Measurements from ENCODE around the gene TAMALIN.
A peak's percentile ranks its signal among the peaks of the same experiment; 100 is the strongest.

TAMALIN gene

DNA sequence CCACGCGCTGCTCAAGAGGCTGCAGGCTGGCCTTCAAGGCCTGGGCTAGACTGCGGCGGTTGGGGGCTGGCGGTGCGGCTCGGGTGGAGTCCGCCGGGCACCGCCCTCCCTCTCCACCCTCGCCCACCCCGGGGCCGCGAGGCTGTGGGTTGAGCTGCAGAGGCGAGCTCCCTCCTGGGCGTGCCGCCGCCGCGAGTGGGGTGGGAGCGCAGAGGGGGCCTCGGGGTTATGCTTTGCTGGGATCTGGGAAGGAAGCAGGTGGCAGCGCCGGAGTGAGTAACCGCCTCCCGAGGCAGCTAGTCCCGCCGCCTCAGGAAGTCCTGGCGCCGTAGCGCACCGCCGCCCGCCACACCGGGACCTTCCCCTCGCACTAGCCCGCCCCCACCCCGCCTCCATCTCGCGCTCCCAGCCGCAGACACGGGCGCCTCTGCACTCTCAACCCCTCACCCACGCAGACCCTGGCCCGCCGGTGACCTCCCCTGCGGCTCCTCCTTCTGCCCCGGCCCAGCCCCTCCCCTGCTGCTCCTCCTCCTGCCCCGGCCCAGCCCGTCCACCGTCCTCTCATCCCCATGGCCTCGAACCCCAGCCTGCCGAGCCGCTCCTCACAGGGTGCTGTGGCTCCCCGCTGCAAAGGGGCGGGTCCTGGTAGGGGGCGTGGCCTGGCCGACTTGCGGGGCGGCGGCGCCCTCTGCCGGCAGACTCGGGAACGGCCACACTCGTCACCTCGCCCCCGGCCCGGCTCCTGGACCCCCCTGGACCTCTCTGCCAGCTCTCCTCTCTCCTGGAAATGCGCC is 16.6 kb downstream of the TAMALIN start:
- peak overlapping the region; percentile 80 for H3K4me2 ChIP-seq (ENCODE audit: low read depth, low read length, poor library complexity, severe bottlenecking)
- no peaks in the 10 kb centered on the region for H3K9me3 ChIP-seq (ENCODE audit: insufficient read depth, low read length)
- no peaks in the 10 kb centered on the region for H3K27me3 ChIP-seq (ENCODE audit: low read length)
- H3K9me2 ChIP-seq (replicated peaks; ENCODE audit: insufficient read depth, low read length) = no peaks in the 10 kb centered on the region
- H4K20me1 ChIP-seq (ENCODE audit: low read depth, low read length) = no peaks in the 10 kb centered on the region
- TF ChIP-seq EZH2phosphoT487 (conservative IDR thresholded peaks at IDR 0.05; ENCODE audit: low read length) = no peak
- TF ChIP-seq, protein P1, sequence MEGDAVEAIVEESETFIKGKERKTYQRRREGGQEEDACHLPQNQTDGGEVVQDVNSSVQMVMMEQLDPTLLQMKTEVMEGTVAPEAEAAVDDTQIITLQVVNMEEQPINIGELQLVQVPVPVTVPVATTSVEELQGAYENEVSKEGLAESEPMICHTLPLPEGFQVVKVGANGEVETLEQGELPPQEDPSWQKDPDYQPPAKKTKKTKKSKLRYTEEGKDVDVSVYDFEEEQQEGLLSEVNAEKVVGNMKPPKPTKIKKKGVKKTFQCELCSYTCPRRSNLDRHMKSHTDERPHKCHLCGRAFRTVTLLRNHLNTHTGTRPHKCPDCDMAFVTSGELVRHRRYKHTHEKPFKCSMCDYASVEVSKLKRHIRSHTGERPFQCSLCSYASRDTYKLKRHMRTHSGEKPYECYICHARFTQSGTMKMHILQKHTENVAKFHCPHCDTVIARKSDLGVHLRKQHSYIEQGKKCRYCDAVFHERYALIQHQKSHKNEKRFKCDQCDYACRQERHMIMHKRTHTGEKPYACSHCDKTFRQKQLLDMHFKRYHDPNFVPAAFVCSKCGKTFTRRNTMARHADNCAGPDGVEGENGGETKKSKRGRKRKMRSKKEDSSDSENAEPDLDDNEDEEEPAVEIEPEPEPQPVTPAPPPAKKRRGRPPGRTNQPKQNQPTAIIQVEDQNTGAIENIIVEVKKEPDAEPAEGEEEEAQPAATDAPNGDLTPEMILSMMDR (IDR thresholded peaks at IDR 0.05; ENCODE audit: insufficient read depth, low read length, poor library complexity, severe bottlenecking) = peak; percentile 95
- no peaks in the 10 kb centered on the region for H3K36me3 ChIP-seq (ENCODE audit: low read length)
- H3F3A ChIP-seq (ENCODE audit: insufficient read depth) = 0 out of 2 replicates have a peak, but pooled peaks cover 6% of the 10 kb centered on the region
- no peaks in the 10 kb centered on the region for H3K79me2 ChIP-seq (ENCODE audit: insufficient read depth, low read length)
- H3K4me3 ChIP-seq (ENCODE audit: insufficient read depth, low read length, poor library complexity, severe bottlenecking) = peak overlapping the region; percentile 48
- peak overlapping the region; percentile 51 for H3K9ac ChIP-seq (ENCODE audit: low read length)
- peak overlapping the region; percentile 91 for H2AFZ ChIP-seq (ENCODE audit: low read depth, low read length, severe bottlenecking)
- H3K27ac ChIP-seq (ENCODE audit: low read depth, low read length) = no peak overlapping the region

DNA sequence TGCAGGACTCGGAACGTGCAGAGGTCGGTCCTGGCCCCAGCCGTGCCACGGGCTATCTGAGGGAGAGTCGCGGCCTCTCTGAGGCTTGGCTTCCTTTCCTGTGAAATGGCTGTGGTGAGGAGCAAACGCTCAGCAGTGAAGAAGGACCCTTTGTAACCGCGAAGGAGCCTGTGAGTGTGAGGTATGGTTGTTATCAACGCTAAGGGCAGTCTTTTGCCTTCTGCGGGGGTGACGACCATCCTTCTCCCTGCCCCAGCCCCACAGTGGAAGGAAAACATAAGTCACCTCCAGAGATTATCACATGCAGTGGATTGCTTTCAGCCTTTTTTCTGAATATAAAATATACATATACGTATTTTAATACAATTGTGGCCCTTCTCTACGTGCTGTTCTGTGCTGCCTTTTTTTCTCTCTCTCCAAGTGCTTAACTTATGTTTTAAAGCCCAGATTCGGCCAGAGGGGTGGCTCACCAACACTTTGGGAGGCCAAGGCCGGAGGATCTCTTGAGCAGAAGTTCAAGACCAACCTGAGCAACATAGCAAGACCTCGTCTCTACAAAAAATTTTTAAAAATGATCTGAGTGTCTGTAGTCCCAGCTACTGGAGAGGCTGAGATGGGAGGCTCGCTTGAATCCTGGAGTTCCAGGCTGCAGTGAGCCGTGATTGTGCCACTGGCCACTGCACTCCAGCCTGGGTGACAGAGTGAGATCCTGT is 17.4 kb downstream of the TAMALIN start:
- Histone ChIP-seq H3K36me3 (ENCODE audit: low read length) (no peaks in the 10 kb centered on the region), H2AFZ (ENCODE audit: low read depth, low read length, severe bottlenecking) (peak overlapping the region; percentile 91), H3F3A (ENCODE audit: insufficient read depth) (0 out of 2 replicates have a peak, but pooled peaks cover 6% of the 10 kb centered on the region), H4K20me1 (ENCODE audit: low read depth, low read length) (no peaks in the 10 kb centered on the region), H3K9me2 (replicated peaks; ENCODE audit: insufficient read depth, low read length) (no peaks in the 10 kb centered on the region), H3K27ac (ENCODE audit: low read depth, low read length) (no peak overlapping the region), H3K79me2 (ENCODE audit: insufficient read depth, low read length) (no peaks in the 10 kb centered on the region), H3K4me2 (ENCODE audit: low read depth, low read length, poor library complexity, severe bottlenecking) (peak overlapping the region; percentile 80), H3K9ac (ENCODE audit: low read length) (peak overlapping the region; percentile 51), H3K4me3 (ENCODE audit: insufficient read depth, low read length, poor library complexity, severe bottlenecking) (peak overlapping the region; percentile 48), H3K27me3 (ENCODE audit: low read length) (no peaks in the 10 kb centered on the region), H3K9me3 (ENCODE audit: insufficient read depth, low read length) (no peaks in the 10 kb centered on the region)
- no peak for TF ChIP-seq EZH2phosphoT487 (conservative IDR thresholded peaks at IDR 0.05; ENCODE audit: low read length)
- TF ChIP-seq, protein P1 (IDR thresholded peaks at IDR 0.05; ENCODE audit: insufficient read depth, low read length, poor library complexity, severe bottlenecking) = no peak

DNA sequence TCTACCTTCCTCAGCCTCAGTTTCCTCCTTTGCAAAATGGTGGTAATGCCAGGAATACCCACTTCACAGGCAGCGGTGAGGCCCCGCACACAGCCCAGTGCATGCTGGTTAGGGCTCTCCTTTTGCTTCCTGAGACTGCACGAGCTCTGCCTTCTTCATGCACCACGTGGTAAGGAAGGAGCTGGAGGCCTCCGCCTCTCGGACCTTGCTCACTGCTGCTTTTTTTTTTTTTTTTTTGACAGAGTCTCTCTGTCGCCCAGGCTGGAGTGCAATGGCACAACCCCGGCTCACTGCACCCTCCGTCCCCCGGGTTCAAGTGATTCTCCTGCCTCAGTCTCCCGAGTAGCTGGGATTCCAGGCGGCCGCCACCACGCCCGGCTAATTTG is 18.1 kb downstream of the TAMALIN start:
- Histone ChIP-seq H3K9me2 (replicated peaks; ENCODE audit: insufficient read depth, low read length) (no peaks in the 10 kb centered on the region), H3K36me3 (ENCODE audit: low read length) (no peaks in the 10 kb centered on the region), H3K27me3 (ENCODE audit: low read length) (no peaks in the 10 kb centered on the region), H3F3A (ENCODE audit: insufficient read depth) (0 out of 2 replicates have a peak, but pooled peaks cover 6% of the 10 kb centered on the region), H3K79me2 (ENCODE audit: insufficient read depth, low read length) (no peaks in the 10 kb centered on the region), H3K4me3 (ENCODE audit: insufficient read depth, low read length, poor library complexity, severe bottlenecking) (no peak overlapping the region), H3K4me2 (ENCODE audit: low read depth, low read length, poor library complexity, severe bottlenecking) (no peak overlapping the region), H4K20me1 (ENCODE audit: low read depth, low read length) (no peaks in the 10 kb centered on the region), H3K9me3 (ENCODE audit: insufficient read depth, low read length) (no peaks in the 10 kb centered on the region), H2AFZ (ENCODE audit: low read depth, low read length, severe bottlenecking) (no peak overlapping the region), H3K9ac (ENCODE audit: low read length) (no peak overlapping the region), H3K27ac (ENCODE audit: low read depth, low read length) (no peak overlapping the region)
- TF ChIP-seq, protein P1 (IDR thresholded peaks at IDR 0.05; ENCODE audit: insufficient read depth, low read length, poor library complexity, severe bottlenecking) = no peak
- no peak for TF ChIP-seq EZH2phosphoT487 (conservative IDR thresholded peaks at IDR 0.05; ENCODE audit: low read length)
